SU-DHL-6 (cell line): ENCODE data around the gene ATRNL1.
"Not testable (repeated sequence)": the region's sequence is repeated elsewhere in the genome, so short reads cannot be mapped to it uniquely, and the experiment has no call there.

Experiments
- EZH2phosphoT487 ChIP-seq: fragments of 200-600 bp; sonication (generic), shearing (Covaris generic); conservative IDR thresholded peaks from 2 replicates; pipeline ENCODE4 v1.6.1; 2018; ENCODE audit warnings: mild to moderate bottlenecking, antibody characterized with exemption, low read length, moderate library complexity, mixed read lengths
- TF ChIP-seq, protein P1 (sequence below): fragments of 200-600 bp; sonication (generic); IDR thresholded peaks from one replicate; pipeline ENCODE4 v1.5.1; 2017; ENCODE audit warnings: antibody characterized with exemption, mild to moderate bottlenecking, low read length, moderate library complexity; ENCODE audit not compliant: insufficient read depth, poor library complexity, severe bottlenecking

DNA sequence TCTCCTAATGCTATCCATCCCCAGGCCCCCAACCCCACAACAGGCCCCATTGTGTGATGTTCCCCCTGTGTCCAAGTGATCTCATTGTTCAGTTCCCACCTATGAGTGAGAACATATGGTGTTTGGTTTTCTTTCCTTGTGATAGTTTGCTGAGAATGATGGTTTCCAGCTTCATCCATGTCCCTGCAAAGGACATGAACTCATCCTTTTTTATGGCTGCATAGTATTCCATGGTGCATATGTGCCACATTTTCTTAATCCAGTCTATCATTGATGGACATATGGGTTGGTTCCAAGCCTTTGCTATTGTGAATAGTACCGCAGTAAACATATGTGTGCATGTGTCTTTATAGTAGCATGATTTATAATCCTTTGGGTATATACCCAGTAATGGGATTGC, 160.6 kb downstream of the ATRNL1 start:
- TF ChIP-seq, protein P1, sequence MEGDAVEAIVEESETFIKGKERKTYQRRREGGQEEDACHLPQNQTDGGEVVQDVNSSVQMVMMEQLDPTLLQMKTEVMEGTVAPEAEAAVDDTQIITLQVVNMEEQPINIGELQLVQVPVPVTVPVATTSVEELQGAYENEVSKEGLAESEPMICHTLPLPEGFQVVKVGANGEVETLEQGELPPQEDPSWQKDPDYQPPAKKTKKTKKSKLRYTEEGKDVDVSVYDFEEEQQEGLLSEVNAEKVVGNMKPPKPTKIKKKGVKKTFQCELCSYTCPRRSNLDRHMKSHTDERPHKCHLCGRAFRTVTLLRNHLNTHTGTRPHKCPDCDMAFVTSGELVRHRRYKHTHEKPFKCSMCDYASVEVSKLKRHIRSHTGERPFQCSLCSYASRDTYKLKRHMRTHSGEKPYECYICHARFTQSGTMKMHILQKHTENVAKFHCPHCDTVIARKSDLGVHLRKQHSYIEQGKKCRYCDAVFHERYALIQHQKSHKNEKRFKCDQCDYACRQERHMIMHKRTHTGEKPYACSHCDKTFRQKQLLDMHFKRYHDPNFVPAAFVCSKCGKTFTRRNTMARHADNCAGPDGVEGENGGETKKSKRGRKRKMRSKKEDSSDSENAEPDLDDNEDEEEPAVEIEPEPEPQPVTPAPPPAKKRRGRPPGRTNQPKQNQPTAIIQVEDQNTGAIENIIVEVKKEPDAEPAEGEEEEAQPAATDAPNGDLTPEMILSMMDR, result not testable (repeated sequence)
- not testable (repeated sequence) for TF ChIP-seq EZH2phosphoT487
